Tibial nerve (tissue), 4 donors: ENCODE results near the gene MRLN. TPM values are rescaled to one million over a fixed set of nuclear protein-coding genes. Genes with fewer than 3 reads are reported as not detected.

ENCODE experiments used
- DNase-seq, 2 donors: peaks; one replicate each; pipeline ENCODE4 v3.0.0-alpha.2; 2019; ENCODE audit warnings: low spot score in 2 of 2
- H3K27ac ChIP-seq, 4 donors: fragments of 200-600 bp; sonication (generic) in 3 of 4; one replicate each; pipeline ENCODE4 v1.5.1; 2017 to 2019; ENCODE audit warnings: mild to moderate bottlenecking in 1 of 4
- H3K27me3 ChIP-seq, 2 donors: fragments of 200-600 bp; sonication (generic) in 1 of 2; one replicate each; pipeline versions ENCODE4 v1.5.1 to v1.6.0; 2017 to 2019
- H3K36me3 ChIP-seq, 3 donors: fragments of 200-600 bp; sonication (generic); one replicate each; pipeline ENCODE4 v1.5.1; 2018 to 2019
- H3K4me1 ChIP-seq, 4 donors: fragments of 200-600 bp; sonication (generic) in 3 of 4; one replicate each; pipeline ENCODE4 v1.5.1; 2017 to 2019
- H3K4me3 ChIP-seq, 4 donors: fragments of 200-600 bp; sonication (generic) in 3 of 4; one replicate each; pipeline ENCODE4 v1.5.1; 2017 to 2019; ENCODE audit warnings: mild to moderate bottlenecking in 1 of 4, moderate library complexity in 1 of 4
- H3K9me3 ChIP-seq, 4 donors: fragments of 200-600 bp; sonication (generic) in 3 of 4; one replicate each; pipeline ENCODE4 v1.5.1; 2017 to 2019
- EP300 ChIP-seq, 2 donors: sonication (generic); formaldehyde crosslinking; IDR thresholded peaks; one replicate each; pipeline ENCODE4 v1.6.1; 2017; ENCODE audit warnings: antibody characterized with exemption in 2 of 2, mild to moderate bottlenecking in 1 of 2
- POLR2A ChIP-seq, 2 donors: fragments of 450-650 bp; IDR thresholded peaks; one replicate each; pipeline ENCODE4 v1.6.1; 2017; ENCODE audit warnings: antibody characterized with exemption in 2 of 2, mild to moderate bottlenecking in 2 of 2, moderate library complexity in 2 of 2
- WGBS, 2 donors: methylation state at CpG; one replicate each; pipeline ENCODE4 v1.1.5; 2018; 5-methylcytosine and 5-hydroxymethylcytosine counted together
- total RNA-seq, 4 donors: library from RNA; depleted of rRNA; stranded (reverse); fragments of >200 nt; gene quantifications; one replicate each; pipeline ENCODE4 v1.1.0, GENCODE V29; 2016
- TF ChIP-seq, protein P1 (sequence below), 5 experiments: fragments of 200-600 bp in 3 of 5; fragments of 450-650 bp in 2 of 5; sonication (generic) in 3 of 5; IDR thresholded peaks; one replicate each; pipeline ENCODE4 v1.5.1; 2016 to 2019; ENCODE audit warnings: antibody characterized with exemption in 5 of 5, mild to moderate bottlenecking in 3 of 5, moderate library complexity in 2 of 5

The MRLN gene
- total RNA-seq, 4 donors from 2014 or later = not detected

DNA sequence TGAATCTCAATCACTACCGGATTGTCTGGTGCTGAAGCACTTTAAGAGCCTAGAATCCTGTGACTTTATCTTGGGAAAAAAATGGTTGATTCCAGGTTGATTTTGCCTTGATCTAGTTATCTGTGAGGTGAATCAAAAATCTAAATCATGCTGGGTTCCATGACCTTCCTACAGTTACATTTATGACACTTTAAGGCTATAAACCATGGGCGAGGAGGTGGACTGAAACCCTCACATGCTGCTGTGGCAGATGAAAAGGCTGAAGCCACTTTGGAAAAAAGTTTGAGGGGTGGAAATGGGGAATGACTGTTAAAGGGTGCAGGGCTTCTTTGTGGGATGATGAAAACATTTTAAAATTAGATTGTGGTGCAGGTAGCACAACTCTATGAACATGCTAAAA, 61.1 kb downstream of the MRLN start:
- H3K36me3 ChIP-seq = no peaks in the 10 kb centered on the region
- no peak overlapping the region for H3K4me3 ChIP-seq
- H3K4me1 ChIP-seq = no peaks in the 10 kb centered on the region
- no peak for TF ChIP-seq POLR2A (IDR thresholded peaks at IDR 0.05)
- TF ChIP-seq, protein P1, sequence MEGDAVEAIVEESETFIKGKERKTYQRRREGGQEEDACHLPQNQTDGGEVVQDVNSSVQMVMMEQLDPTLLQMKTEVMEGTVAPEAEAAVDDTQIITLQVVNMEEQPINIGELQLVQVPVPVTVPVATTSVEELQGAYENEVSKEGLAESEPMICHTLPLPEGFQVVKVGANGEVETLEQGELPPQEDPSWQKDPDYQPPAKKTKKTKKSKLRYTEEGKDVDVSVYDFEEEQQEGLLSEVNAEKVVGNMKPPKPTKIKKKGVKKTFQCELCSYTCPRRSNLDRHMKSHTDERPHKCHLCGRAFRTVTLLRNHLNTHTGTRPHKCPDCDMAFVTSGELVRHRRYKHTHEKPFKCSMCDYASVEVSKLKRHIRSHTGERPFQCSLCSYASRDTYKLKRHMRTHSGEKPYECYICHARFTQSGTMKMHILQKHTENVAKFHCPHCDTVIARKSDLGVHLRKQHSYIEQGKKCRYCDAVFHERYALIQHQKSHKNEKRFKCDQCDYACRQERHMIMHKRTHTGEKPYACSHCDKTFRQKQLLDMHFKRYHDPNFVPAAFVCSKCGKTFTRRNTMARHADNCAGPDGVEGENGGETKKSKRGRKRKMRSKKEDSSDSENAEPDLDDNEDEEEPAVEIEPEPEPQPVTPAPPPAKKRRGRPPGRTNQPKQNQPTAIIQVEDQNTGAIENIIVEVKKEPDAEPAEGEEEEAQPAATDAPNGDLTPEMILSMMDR (IDR thresholded peaks at IDR 0.05) = no peak
- TF ChIP-seq EP300 (IDR thresholded peaks at IDR 0.05) = no peak
- no peak overlapping the region for H3K27ac ChIP-seq
- no peaks in the 10 kb centered on the region for H3K27me3 ChIP-seq
- DNase-seq = no peak
- H3K9me3 ChIP-seq = no peaks in the 10 kb centered on the region
- 77 to 79% methylated on average over 2 of the region's 2 CpGs for WGBS, 2 donors

DNA sequence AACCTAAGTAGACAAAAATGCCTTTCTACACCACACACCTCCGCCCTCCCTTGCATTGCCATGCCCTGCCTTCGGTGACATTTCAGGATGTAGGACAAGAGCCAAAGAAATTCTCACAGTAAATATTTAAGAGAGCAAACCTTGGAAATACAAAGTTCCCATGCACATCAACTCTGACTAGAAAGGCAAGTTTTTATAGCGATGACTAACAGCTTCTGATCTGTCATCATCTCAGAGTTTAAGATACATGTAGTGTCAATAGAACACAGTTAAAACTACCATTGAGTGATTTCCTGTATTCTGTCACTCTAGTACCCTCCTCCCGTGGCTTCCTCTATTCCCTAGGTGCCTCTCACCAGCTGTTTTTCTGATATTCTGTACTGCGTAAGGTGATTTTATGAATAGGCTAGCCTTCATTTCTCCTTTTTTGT, 64.3 kb downstream of the MRLN start:
- DNase-seq = no peak
- WGBS, 2 donors = 80 to 87% methylated on average over 5 of the region's 5 CpGs
- no peaks in the 10 kb centered on the region for H3K4me1 ChIP-seq
- no peak overlapping the region for H3K27ac ChIP-seq
- H3K4me3 ChIP-seq = no peak overlapping the region
- no peaks in the 10 kb centered on the region for H3K27me3 ChIP-seq
- H3K9me3 ChIP-seq = no peaks in the 10 kb centered on the region
- H3K36me3 ChIP-seq = no peaks in the 10 kb centered on the region
- TF ChIP-seq POLR2A (IDR thresholded peaks at IDR 0.05) (no peak), EP300 (IDR thresholded peaks at IDR 0.05) (no peak)
- TF ChIP-seq, protein P1 (IDR thresholded peaks at IDR 0.05) = no peak

DNA sequence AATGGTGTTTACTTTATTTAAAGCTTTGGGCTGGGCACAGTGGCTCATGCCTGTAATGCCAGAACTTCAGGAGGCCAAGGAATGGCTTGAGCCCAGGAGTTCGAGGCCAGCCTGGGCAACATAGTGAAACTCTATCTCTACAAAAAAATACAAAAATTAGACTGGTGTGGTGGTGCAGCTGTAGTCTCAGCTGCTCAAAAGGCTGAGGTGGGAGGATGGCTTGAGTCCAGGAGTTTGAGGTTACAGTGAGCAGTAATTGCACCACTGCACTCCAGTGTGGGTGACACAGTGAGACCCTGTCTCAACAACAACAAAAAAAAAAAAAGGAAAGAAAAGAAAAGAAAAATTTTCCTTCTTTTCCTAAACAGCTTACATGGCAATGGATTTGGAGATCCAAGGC, 65.6 kb downstream of the MRLN start:
- no peak overlapping the region for H3K27ac ChIP-seq
- TF ChIP-seq POLR2A (IDR thresholded peaks at IDR 0.05) (no peak), EP300 (IDR thresholded peaks at IDR 0.05) (no peak)
- TF ChIP-seq, protein P1 (IDR thresholded peaks at IDR 0.05) = no peak
- H3K4me3 ChIP-seq = no peak overlapping the region
- H3K4me1 ChIP-seq = no peaks in the 10 kb centered on the region
- no peaks in the 10 kb centered on the region for H3K9me3 ChIP-seq
- DNase-seq = no peak
- H3K36me3 ChIP-seq = no peaks in the 10 kb centered on the region
- WGBS, 2 donors = 91 to 92% methylated on average over 1 of the region's 1 CpG
- no peaks in the 10 kb centered on the region for H3K27me3 ChIP-seq

Other genes with a start within 250 kb of the MRLN start
- gene SLC16A9, start 43.6 kb downstream of the MRLN start, total RNA-seq = 1 to 10 TPM in 2 of 4 donors, under 1 TPM in 2; 0.44 to 2.3 (median 1.3) TPM
- 10 to 100 TPM; 20.1 to 30.6 (median 24.1) TPM for gene CCDC6, start 153.1 kb upstream of the MRLN start, total RNA-seq